Body of pancreas (tissue), 4 donors: Measurements from ENCODE around the gene DNAJB1.

ENCODE experiments used
- CTCF ChIP-seq, 7 experiments: fragments of 450-650 bp in 4 of 7; fragments of 200-600 bp in 3 of 7; sonication (generic) in 3 of 7; IDR thresholded peaks; one replicate each; pipeline ENCODE4 v1.5.1; 2016 to 2019; ENCODE audit warnings: antibody characterized with exemption in 7 of 7
- POLR2A ChIP-seq, 3 donors: fragments of 450-650 bp; IDR thresholded peaks; one replicate each; pipeline ENCODE4 v1.6.1; 2016; ENCODE audit warnings: antibody characterized with exemption in 3 of 3, mild to moderate bottlenecking in 2 of 3

GRCh38 chr19:14516746-14517438, 1.3 kb downstream of the DNAJB1 start:
- TF ChIP-seq POLR2A (IDR thresholded peaks at IDR 0.05) (no peak), CTCF (IDR thresholded peaks at IDR 0.05) (no peak)
